ENCODE measurements around the gene POLD2.

GRCh38 chr7:44143646-44144250 lies 20.4 kb upstream of the POLD2 start:
- TF ChIP-seq REST (IDR thresholded peaks at IDR 0.05; ENCODE audit: insufficient read depth in 1 of 2, low read depth in 2 of 2, low read length in 2 of 2): no peak
- no peak for TF ChIP-seq POLR2AphosphoS5 (IDR thresholded peaks at IDR 0.05; ENCODE audit: low read depth, low read length)
- no peak for TF ChIP-seq SIN3A (IDR thresholded peaks at IDR 0.05; ENCODE audit: borderline replicate concordance, insufficient read depth, low read length)
- TF ChIP-seq TAF1 (IDR thresholded peaks at IDR 0.05; ENCODE audit: borderline replicate concordance, insufficient read depth, low read length): no peak
